Osteoblast (primary cell): ENCODE measurements around the gene MSMO1. TPM values are rescaled to one million over a fixed set of nuclear protein-coding genes. Genes with fewer than 3 reads are reported as not detected.

Experiments
- DNase-seq: peaks from one replicate; pipeline ENCODE4 v3.0.0; 2011; ENCODE audit warnings: low spot score, mixed read lengths; ENCODE audit not compliant: insufficient read length; ENCODE audit errors: missing footprints
- H2AFZ ChIP-seq: 2 replicates; pipeline ENCODE4 v1.6.0; 2011; ENCODE audit warnings: mild to moderate bottlenecking, low read length
- H3K27ac ChIP-seq: 2 replicates; pipeline ENCODE4 v1.5.1; 2011; ENCODE audit warnings: mild to moderate bottlenecking, low read depth, low read length, moderate library complexity
- H3K27me3 ChIP-seq: 2 replicates; pipeline ENCODE4 v1.6.0; 2012; ENCODE audit warnings: mild to moderate bottlenecking, control low read depth, inconsistent platforms, low read length, moderate library complexity; ENCODE audit not compliant: insufficient read depth
- H3K36me3 ChIP-seq: 2 replicates; pipeline ENCODE4 v1.5.1; 2011; ENCODE audit warnings: mild to moderate bottlenecking, low read length, control low read depth, moderate library complexity; ENCODE audit not compliant: insufficient read depth
- H3K4me1 ChIP-seq: 2 replicates; pipeline ENCODE4 v1.5.1; 2011; ENCODE audit warnings: mild to moderate bottlenecking, low read length, control low read depth, moderate library complexity; ENCODE audit not compliant: insufficient read depth
- H3K4me2 ChIP-seq: 2 replicates; pipeline ENCODE4 v1.6.0; 2011; ENCODE audit warnings: mild to moderate bottlenecking, low read length; ENCODE audit not compliant: insufficient read depth
- H3K4me3 ChIP-seq: fragments of 200-600 bp; sonication (generic); 3 replicates; pipeline ENCODE4 v1.5.1; 2012; ENCODE audit warnings: mild to moderate bottlenecking, low read length, inconsistent platforms; ENCODE audit not compliant: insufficient read depth
- H3K79me2 ChIP-seq: 2 replicates; pipeline ENCODE4 v1.6.0; 2012; ENCODE audit warnings: mild to moderate bottlenecking, low read length, control low read depth, inconsistent platforms; ENCODE audit not compliant: insufficient read depth
- H3K9me3 ChIP-seq: 2 replicates; pipeline ENCODE4 v1.5.1; 2011; ENCODE audit warnings: low read depth, low read length, control low read depth
- H4K20me1 ChIP-seq: 2 replicates; pipeline ENCODE4 v1.6.0; 2012; ENCODE audit warnings: mild to moderate bottlenecking, low read length, control low read depth; ENCODE audit not compliant: insufficient read depth
- total RNA-seq: library from RNA; depleted of rRNA; stranded (reverse); fragments of >200 nt; gene quantifications from 2 replicates; pipeline ENCODE4 v1.2.3, GENCODE V29; 2012
- TF ChIP-seq, protein P1 (sequence below): IDR thresholded peaks from 2 replicates; pipeline ENCODE4 v1.5.1; 2011; ENCODE audit warnings: mild to moderate bottlenecking, low read depth, low read length, moderate library complexity; ENCODE audit errors: extremely low read depth

The MSMO1 gene
- total RNA-seq, 1 donor: 238 TPM

DNA sequence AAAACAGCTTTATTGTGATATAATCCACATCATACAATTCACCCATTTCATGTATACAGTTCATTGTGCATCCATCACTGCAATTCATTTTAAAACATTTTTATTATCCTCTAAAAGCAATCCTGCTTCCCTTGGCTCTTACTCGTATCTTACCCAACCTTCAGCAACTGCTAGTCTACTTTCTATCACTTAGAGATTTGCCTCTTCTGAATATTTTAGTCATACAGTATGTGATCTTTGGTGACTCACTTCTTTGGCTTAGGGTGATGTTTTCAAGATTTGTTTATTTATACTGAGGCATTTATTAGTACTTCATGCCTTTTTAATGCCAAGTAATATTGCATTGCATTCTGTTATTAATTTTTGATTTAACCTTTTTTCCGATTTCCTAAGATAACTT is 15.0 kb upstream of the MSMO1 start:
- H3K27me3 ChIP-seq: no peaks in the 10 kb centered on the region
- no peak overlapping the region for H3K4me2 ChIP-seq
- no peak overlapping the region for H2AFZ ChIP-seq
- H4K20me1 ChIP-seq: no peaks in the 10 kb centered on the region
- H3K4me3 ChIP-seq: no peak overlapping the region
- DNase-seq: peak; percentile 77
- TF ChIP-seq, protein P1, sequence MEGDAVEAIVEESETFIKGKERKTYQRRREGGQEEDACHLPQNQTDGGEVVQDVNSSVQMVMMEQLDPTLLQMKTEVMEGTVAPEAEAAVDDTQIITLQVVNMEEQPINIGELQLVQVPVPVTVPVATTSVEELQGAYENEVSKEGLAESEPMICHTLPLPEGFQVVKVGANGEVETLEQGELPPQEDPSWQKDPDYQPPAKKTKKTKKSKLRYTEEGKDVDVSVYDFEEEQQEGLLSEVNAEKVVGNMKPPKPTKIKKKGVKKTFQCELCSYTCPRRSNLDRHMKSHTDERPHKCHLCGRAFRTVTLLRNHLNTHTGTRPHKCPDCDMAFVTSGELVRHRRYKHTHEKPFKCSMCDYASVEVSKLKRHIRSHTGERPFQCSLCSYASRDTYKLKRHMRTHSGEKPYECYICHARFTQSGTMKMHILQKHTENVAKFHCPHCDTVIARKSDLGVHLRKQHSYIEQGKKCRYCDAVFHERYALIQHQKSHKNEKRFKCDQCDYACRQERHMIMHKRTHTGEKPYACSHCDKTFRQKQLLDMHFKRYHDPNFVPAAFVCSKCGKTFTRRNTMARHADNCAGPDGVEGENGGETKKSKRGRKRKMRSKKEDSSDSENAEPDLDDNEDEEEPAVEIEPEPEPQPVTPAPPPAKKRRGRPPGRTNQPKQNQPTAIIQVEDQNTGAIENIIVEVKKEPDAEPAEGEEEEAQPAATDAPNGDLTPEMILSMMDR: no peak
- no peaks in the 10 kb centered on the region for H3K36me3 ChIP-seq
- no peaks in the 10 kb centered on the region for H3K9me3 ChIP-seq
- no peak overlapping the region for H3K27ac ChIP-seq
- H3K79me2 ChIP-seq: no peaks in the 10 kb centered on the region
- H3K4me1 ChIP-seq: peaks cover 12% of the 10 kb centered on the region

DNA sequence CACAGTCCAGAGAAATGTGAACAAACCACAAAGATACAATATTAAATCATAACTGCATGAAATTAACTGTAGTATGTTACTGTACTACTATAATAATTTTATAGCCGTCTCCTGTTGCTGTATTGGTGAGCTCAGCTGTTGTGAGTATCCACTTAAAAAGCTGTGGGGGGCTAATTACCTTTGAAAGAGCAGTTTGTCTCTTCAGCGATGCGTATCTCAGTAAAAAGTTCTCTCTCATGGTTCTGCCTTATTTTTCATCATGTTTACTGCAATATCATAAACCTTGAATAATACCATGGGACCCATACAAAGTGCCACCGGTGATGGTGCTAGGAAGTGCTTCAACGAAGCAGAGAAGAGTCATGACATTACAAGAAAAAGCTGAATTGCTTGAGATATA is 8.4 kb upstream of the MSMO1 start:
- Histone ChIP-seq H3K27ac (no peak overlapping the region), H3K36me3 (no peaks in the 10 kb centered on the region), H3K9me3 (no peaks in the 10 kb centered on the region), H3K4me2 (no peak overlapping the region), H3K4me3 (no peak overlapping the region), H3K79me2 (no peaks in the 10 kb centered on the region), H2AFZ (no peak overlapping the region), H3K4me1 (no peaks in the 10 kb centered on the region), H3K27me3 (no peaks in the 10 kb centered on the region), H4K20me1 (no peaks in the 10 kb centered on the region)
- TF ChIP-seq, protein P1: no peak
- no peak for DNase-seq

DNA sequence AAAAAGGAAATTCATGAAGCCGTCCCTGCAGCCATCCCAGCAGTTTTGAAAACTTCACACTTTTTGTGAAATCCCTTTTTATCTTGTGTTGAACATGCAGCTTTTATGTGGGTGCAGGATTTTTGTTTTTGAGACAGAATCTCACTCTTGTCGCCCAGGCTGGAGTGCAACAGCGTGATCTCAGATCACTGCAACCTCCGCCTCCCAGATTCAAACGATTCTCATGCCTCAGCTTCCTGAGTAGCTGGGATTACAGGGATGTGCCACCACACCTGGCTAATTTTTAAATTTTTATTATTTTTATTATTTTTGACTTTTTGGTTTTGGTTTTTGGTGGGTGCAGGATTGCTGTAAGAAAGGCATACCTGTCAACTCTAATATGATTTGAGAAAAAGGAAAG is 8.0 kb upstream of the MSMO1 start:
- Histone ChIP-seq H3K4me3 (no peak overlapping the region), H4K20me1 (no peaks in the 10 kb centered on the region), H3K4me2 (no peak overlapping the region), H3K36me3 (no peaks in the 10 kb centered on the region), H3K4me1 (no peaks in the 10 kb centered on the region), H3K79me2 (no peaks in the 10 kb centered on the region), H3K27me3 (no peaks in the 10 kb centered on the region), H3K27ac (no peak overlapping the region), H3K9me3 (no peaks in the 10 kb centered on the region), H2AFZ (no peak overlapping the region)
- no peak for DNase-seq
- TF ChIP-seq, protein P1: no peak

DNA sequence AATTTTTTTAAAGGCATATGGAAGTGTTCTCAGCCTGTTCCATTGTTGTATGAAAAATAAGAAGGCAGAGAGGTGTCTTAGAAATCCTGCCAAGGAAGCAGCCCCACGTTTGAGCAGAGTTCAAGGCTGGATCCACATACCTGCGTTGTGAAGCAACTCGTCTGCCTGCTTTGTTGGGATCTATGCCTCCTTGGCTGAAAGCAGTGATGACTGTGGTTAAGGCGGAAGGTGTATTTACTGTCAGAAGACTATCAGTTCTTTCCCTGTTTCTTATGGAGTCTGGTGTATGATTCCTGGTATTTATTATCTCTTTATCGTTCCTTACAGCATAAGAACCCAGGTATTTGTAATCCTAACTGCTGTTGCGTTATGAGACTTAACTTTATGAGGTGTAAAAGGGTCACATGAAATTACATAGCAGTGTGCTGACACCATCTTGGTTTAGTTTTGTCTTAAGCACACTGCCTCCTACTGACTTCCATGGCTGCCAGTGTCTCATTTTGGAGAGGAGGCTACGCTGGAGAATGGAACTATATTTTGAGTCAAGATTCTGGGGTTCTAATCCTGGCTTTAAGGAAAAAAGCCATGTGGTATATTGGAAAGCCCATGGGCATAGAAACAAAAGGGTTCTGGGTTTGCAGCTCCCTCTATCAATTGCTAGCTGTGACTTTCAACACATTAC is 3.1 kb upstream of the MSMO1 start:
- Histone ChIP-seq H3K79me2 (peaks cover 19% of the 10 kb centered on the region), H3K27me3 (no peaks in the 10 kb centered on the region), H3K27ac (no peak overlapping the region), H3K4me3 (no peak overlapping the region), H3K4me2 (no peak overlapping the region), H3K4me1 (peaks cover 25% of the 10 kb centered on the region), H3K9me3 (no peaks in the 10 kb centered on the region), H3K36me3 (no peaks in the 10 kb centered on the region), H4K20me1 (no peaks in the 10 kb centered on the region), H2AFZ (no peak overlapping the region)
- no peak for DNase-seq
- TF ChIP-seq, protein P1: no peak
